ENCODE data around the gene TFF3.

DNA sequence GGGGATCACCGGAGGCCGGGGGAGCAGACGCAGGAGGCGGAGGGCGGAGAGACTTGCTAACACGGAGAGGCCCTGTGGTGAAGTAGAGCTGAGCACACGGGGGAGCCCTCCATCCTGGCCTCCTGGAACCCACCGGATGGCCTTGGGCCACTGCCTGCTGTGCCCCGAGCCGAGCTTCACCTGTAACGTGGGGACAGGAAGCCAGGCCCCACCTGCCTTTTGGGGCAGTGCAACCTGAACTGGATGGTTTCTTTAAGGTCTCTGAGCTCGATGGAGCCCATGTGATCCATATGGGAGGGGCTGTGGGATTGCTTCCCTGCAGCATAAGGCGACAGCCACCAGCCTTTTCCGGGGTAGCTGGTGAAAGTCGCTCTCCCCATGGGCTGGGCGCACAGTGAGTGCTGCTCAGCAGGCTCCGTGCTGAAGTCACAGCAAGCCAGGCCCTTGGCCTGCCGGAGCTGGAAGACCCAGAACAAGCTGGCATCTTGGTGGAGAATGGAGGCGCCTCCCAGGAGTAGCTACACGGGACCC lies 35.8 kb downstream of the TFF3 start:
- TF ChIP-seq, protein P1, sequence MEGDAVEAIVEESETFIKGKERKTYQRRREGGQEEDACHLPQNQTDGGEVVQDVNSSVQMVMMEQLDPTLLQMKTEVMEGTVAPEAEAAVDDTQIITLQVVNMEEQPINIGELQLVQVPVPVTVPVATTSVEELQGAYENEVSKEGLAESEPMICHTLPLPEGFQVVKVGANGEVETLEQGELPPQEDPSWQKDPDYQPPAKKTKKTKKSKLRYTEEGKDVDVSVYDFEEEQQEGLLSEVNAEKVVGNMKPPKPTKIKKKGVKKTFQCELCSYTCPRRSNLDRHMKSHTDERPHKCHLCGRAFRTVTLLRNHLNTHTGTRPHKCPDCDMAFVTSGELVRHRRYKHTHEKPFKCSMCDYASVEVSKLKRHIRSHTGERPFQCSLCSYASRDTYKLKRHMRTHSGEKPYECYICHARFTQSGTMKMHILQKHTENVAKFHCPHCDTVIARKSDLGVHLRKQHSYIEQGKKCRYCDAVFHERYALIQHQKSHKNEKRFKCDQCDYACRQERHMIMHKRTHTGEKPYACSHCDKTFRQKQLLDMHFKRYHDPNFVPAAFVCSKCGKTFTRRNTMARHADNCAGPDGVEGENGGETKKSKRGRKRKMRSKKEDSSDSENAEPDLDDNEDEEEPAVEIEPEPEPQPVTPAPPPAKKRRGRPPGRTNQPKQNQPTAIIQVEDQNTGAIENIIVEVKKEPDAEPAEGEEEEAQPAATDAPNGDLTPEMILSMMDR (IDR thresholded peaks at IDR 0.05) = no peak
- TF ChIP-seq POLR2AphosphoS5 (IDR thresholded peaks at IDR 0.05) = no peak
- no peak for TF ChIP-seq POLR2A (IDR thresholded peaks at IDR 0.05)

All from transverse colon (tissue), 4 donors.